WTC11 (cell line): Measurements from ENCODE around the gene BCKDHA. TPM values are rescaled to one million over a fixed set of nuclear protein-coding genes. Genes with fewer than 3 reads are reported as not detected.

Experiments used
- ATAC-seq: fragments of 200-7000 bp; cut with Tn5 transposase; 2 replicates; pipeline ENCODE4 v1.10.0; 2021; ENCODE audit warnings: mild to moderate bottlenecking, moderate library complexity
- CTCF ChIA-PET: fragments of 300-600 bp; sonication (Branson Sonifier 250); formaldehyde crosslinking; loops from one replicate; lab custom pipeline; 2021; ENCODE audit warnings: antibody characterized with exemption; lab: Charles Lee
- POLR2A ChIA-PET: fragments of 350-600 bp; sonication (Branson Sonifier 250); formaldehyde crosslinking; loops from one replicate; lab custom pipeline; 2021; ENCODE audit warnings: antibody characterized with exemption; lab: Charles Lee
- DNase-seq: peaks from one replicate; pipeline ENCODE4 v3.0.0; 2021; ENCODE audit warnings: low spot score
- H3K27ac Mint-ChIP-seq: 2 replicates; pipeline ENCODE4 v1.8.0; 2021; ENCODE audit warnings: mixed read lengths
- H3K27me3 Mint-ChIP-seq: 2 replicates; pipeline ENCODE4 v1.8.0; 2021; ENCODE audit warnings: low read depth, mild to moderate bottlenecking, moderate library complexity, mixed read lengths
- H3K36me3 Mint-ChIP-seq: 2 replicates; pipeline ENCODE4 v1.8.0; 2021; ENCODE audit warnings: mixed read lengths
- H3K4me1 Mint-ChIP-seq: 2 replicates; pipeline ENCODE4 v1.8.0; 2022; ENCODE audit warnings: mixed read lengths
- H3K4me3 Mint-ChIP-seq: 2 replicates; pipeline ENCODE4 v1.8.0; 2021; ENCODE audit warnings: mild to moderate bottlenecking, moderate library complexity, mixed read lengths
- H3K9me3 Mint-ChIP-seq: 2 replicates; pipeline ENCODE4 v1.8.0; 2021; ENCODE audit warnings: mixed read lengths
- CBFB ChIP-seq: sonication (generic); formaldehyde crosslinking; IDR thresholded peaks from 2 replicates; pipeline ENCODE4 v1.8.1; 2022; ENCODE audit warnings: mild to moderate bottlenecking, low read depth, missing genetic modification reagents
- GRHL2 ChIP-seq: fragments of 250-450 bp; sonication (Bioruptor Pico); IDR thresholded peaks from 2 replicates; pipeline ENCODE4 v1.8.0; 2022; ENCODE audit warnings: mild to moderate bottlenecking, moderate library complexity; ENCODE audit not compliant: insufficient replicate concordance, severe bottlenecking
- HMGXB4 ChIP-seq: sonication (generic); formaldehyde crosslinking; IDR thresholded peaks from 2 replicates; pipeline ENCODE4 v1.8.1; 2023; ENCODE audit warnings: mild to moderate bottlenecking, moderate library complexity, missing genetic modification reagents
- JAZF1 ChIP-seq: fragments of 250-450 bp; sonication (Bioruptor Pico); IDR thresholded peaks from 2 replicates; pipeline ENCODE4 v1.9.0; 2021; ENCODE audit warnings: moderate library complexity, mild to moderate bottlenecking, inconsistent platforms
- JUN ChIP-seq: sonication (generic); formaldehyde crosslinking; IDR thresholded peaks from 2 replicates; pipeline ENCODE4 v1.8.0; 2023; ENCODE audit warnings: mild to moderate bottlenecking, missing genetic modification reagents
- KAT7 ChIP-seq: sonication (generic); formaldehyde crosslinking; IDR thresholded peaks from 2 replicates; pipeline ENCODE4 v1.8.1; 2023; ENCODE audit warnings: missing genetic modification reagents, mild to moderate bottlenecking, borderline replicate concordance
- NFE2L1 ChIP-seq: sonication (generic); formaldehyde crosslinking; IDR thresholded peaks from 2 replicates; pipeline ENCODE4 v1.8.1; 2023; ENCODE audit warnings: missing genetic modification reagents
- NR2C2 ChIP-seq: sonication (generic); formaldehyde crosslinking; IDR thresholded peaks from 2 replicates; pipeline ENCODE4 v1.8.0; 2022; ENCODE audit warnings: mild to moderate bottlenecking, missing genetic modification reagents
- PREB ChIP-seq: sonication (generic); formaldehyde crosslinking; IDR thresholded peaks from 2 replicates; pipeline ENCODE4 v1.8.1; 2022; ENCODE audit warnings: mild to moderate bottlenecking, missing genetic modification reagents, moderate library complexity, borderline replicate concordance
- TCF7 ChIP-seq: sonication (generic); formaldehyde crosslinking; IDR thresholded peaks from 2 replicates; pipeline ENCODE4 v1.8.0; 2022; ENCODE audit warnings: mild to moderate bottlenecking, low read depth, missing genetic modification reagents, moderate library complexity
- TEAD4 ChIP-seq: sonication (generic); formaldehyde crosslinking; IDR thresholded peaks from 2 replicates; pipeline ENCODE4 v1.8.0; 2022; ENCODE audit warnings: mild to moderate bottlenecking, missing genetic modification reagents
- USF1 ChIP-seq: sonication (generic); formaldehyde crosslinking; IDR thresholded peaks from 2 replicates; pipeline ENCODE4 v1.8.0; 2022; ENCODE audit warnings: mild to moderate bottlenecking, missing genetic modification reagents
- ZMAT4 ChIP-seq: fragments of 250-450 bp; sonication (Bioruptor Pico); IDR thresholded peaks from 2 replicates; pipeline ENCODE4 v1.9.0; 2021; ENCODE audit warnings: mild to moderate bottlenecking
- ZNF138 ChIP-seq: sonication (generic); formaldehyde crosslinking; conservative IDR thresholded peaks from 2 replicates; pipeline ENCODE4 v1.8.1; 2022; ENCODE audit warnings: mild to moderate bottlenecking, moderate library complexity, missing genetic modification reagents
- ZNF263 ChIP-seq: sonication (generic); formaldehyde crosslinking; IDR thresholded peaks from 2 replicates; pipeline ENCODE4 v1.8.1; 2022; ENCODE audit warnings: low read depth, mild to moderate bottlenecking, moderate library complexity, missing genetic modification reagents
- ZNF671 ChIP-seq: fragments of 250-450 bp; sonication (Bioruptor Pico); IDR thresholded peaks from 2 replicates; pipeline ENCODE4 v1.8.0; 2021; ENCODE audit warnings: mild to moderate bottlenecking
- total RNA-seq: library from RNA; stranded (reverse); gene quantifications from 3 replicates; pipeline ENCODE4 v1.2.3, GENCODE V29; 2021
- TF ChIP-seq, protein P1 (sequence below): fragments of 250-450 bp; sonication (Bioruptor Pico); IDR thresholded peaks from 2 replicates; pipeline ENCODE4 v2.1.2; 2022; ENCODE audit warnings: mild to moderate bottlenecking, moderate library complexity
- TF ChIP-seq, protein P2 (sequence below): fragments of 250-450 bp; sonication (Bioruptor Pico); IDR thresholded peaks from 2 replicates; pipeline ENCODE4 v1.8.0; 2021; ENCODE audit warnings: mild to moderate bottlenecking
- TF ChIP-seq, protein P3 (sequence below): sonication (generic); formaldehyde crosslinking; IDR thresholded peaks from 2 replicates; pipeline ENCODE4 v1.8.1; 2022; ENCODE audit warnings: missing genetic modification reagents, borderline replicate concordance
- TF ChIP-seq, protein P4 (sequence below): sonication (generic); formaldehyde crosslinking; IDR thresholded peaks from 2 replicates; pipeline ENCODE4 v1.8.0; 2023; ENCODE audit warnings: missing genetic modification reagents, mild to moderate bottlenecking, borderline replicate concordance

The BCKDHA gene
- total RNA-seq, 1 experiment from 2014 or later: 18.8 TPM

GRCh38 chr19:41425174-41426115 lies 27.8 kb downstream of the BCKDHA start:
- peaks cover 3% of the 10 kb centered on the region; the same call in 1 of the 2 replicates for H3K36me3 Mint-ChIP-seq
- H3K27ac Mint-ChIP-seq: no peak overlapping the region
- POLR2A ChIA-PET: interaction anchor here (4.2 kb wide), 1 partner anchor 14 kb away, joined by 31 read pairs; the partner anchor contains the start of gene DMAC2
- H3K4me3 Mint-ChIP-seq: no peak overlapping the region
- no peak for ATAC-seq
- no peak for DNase-seq
- CTCF ChIA-PET: interaction anchor here (1.5 to 3.9 kb wide), 3 partner anchors 17 to 73 kb away, joined by 6 to 17 read pairs (median 6); no protein-coding TSS in a partner anchor
- TF ChIP-seq ZMAT4 (CRISPR knock-in tag) (no peak), NFE2L1 (CRISPR knock-in tag) (no peak), KAT7 (CRISPR knock-in tag) (no peak), USF1 (no peak), ZNF263 (CRISPR knock-in tag) (no peak), TCF7 (no peak), JUN (no peak), TEAD4 (no peak), HMGXB4 (CRISPR knock-in tag) (no peak), PREB (CRISPR knock-in tag) (no peak), ZNF138 (CRISPR knock-in tag) (no peak), JAZF1 (no peak), NR2C2 (CRISPR knock-in tag) (no peak), ZNF671 (no peak), GRHL2 (CRISPR knock-in tag) (no peak), CBFB (no peak)
- TF ChIP-seq, protein P1, sequence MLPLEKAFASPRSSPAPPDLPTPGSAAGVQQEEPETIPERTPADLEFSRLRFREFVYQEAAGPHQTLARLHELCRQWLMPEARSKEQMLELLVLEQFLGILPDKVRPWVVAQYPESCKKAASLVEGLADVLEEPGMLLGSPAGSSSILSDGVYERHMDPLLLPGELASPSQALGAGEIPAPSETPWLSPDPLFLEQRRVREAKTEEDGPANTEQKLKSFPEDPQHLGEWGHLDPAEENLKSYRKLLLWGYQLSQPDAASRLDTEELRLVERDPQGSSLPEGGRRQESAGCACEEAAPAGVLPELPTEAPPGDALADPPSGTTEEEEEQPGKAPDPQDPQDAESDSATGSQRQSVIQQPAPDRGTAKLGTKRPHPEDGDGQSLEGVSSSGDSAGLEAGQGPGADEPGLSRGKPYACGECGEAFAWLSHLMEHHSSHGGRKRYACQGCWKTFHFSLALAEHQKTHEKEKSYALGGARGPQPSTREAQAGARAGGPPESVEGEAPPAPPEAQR: no peak
- TF ChIP-seq, protein P2, sequence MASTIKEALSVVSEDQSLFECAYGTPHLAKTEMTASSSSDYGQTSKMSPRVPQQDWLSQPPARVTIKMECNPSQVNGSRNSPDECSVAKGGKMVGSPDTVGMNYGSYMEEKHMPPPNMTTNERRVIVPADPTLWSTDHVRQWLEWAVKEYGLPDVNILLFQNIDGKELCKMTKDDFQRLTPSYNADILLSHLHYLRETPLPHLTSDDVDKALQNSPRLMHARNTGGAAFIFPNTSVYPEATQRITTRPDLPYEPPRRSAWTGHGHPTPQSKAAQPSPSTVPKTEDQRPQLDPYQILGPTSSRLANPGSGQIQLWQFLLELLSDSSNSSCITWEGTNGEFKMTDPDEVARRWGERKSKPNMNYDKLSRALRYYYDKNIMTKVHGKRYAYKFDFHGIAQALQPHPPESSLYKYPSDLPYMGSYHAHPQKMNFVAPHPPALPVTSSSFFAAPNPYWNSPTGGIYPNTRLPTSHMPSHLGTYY (CRISPR knock-in tag): no peak
- TF ChIP-seq, protein P3, sequence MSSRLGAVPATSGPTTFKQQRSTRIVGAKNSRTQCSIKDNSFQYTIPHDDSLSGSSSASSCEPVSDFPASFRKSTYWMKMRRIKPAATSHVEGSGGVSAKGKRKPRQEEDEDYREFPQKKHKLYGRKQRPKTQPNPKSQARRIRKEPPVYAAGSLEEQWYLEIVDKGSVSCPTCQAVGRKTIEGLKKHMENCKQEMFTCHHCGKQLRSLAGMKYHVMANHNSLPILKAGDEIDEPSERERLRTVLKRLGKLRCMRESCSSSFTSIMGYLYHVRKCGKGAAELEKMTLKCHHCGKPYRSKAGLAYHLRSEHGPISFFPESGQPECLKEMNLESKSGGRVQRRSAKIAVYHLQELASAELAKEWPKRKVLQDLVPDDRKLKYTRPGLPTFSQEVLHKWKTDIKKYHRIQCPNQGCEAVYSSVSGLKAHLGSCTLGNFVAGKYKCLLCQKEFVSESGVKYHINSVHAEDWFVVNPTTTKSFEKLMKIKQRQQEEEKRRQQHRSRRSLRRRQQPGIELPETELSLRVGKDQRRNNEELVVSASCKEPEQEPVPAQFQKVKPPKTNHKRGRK (CRISPR knock-in tag): no peak
- TF ChIP-seq, protein P4, sequence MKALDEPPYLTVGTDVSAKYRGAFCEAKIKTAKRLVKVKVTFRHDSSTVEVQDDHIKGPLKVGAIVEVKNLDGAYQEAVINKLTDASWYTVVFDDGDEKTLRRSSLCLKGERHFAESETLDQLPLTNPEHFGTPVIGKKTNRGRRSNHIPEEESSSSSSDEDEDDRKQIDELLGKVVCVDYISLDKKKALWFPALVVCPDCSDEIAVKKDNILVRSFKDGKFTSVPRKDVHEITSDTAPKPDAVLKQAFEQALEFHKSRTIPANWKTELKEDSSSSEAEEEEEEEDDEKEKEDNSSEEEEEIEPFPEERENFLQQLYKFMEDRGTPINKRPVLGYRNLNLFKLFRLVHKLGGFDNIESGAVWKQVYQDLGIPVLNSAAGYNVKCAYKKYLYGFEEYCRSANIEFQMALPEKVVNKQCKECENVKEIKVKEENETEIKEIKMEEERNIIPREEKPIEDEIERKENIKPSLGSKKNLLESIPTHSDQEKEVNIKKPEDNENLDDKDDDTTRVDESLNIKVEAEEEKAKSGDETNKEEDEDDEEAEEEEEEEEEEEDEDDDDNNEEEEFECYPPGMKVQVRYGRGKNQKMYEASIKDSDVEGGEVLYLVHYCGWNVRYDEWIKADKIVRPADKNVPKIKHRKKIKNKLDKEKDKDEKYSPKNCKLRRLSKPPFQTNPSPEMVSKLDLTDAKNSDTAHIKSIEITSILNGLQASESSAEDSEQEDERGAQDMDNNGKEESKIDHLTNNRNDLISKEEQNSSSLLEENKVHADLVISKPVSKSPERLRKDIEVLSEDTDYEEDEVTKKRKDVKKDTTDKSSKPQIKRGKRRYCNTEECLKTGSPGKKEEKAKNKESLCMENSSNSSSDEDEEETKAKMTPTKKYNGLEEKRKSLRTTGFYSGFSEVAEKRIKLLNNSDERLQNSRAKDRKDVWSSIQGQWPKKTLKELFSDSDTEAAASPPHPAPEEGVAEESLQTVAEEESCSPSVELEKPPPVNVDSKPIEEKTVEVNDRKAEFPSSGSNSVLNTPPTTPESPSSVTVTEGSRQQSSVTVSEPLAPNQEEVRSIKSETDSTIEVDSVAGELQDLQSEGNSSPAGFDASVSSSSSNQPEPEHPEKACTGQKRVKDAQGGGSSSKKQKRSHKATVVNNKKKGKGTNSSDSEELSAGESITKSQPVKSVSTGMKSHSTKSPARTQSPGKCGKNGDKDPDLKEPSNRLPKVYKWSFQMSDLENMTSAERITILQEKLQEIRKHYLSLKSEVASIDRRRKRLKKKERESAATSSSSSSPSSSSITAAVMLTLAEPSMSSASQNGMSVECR (CRISPR knock-in tag): no peak
- TF ChIP-seq, all 79 proteins: peak for 0
- Mint-ChIP-seq H3K4me1 (peaks cover 21% of the 10 kb centered on the region), H3K27me3 (no peaks in the 10 kb centered on the region), H3K9me3 (no peaks in the 10 kb centered on the region)
